Left ventricle myocardium superior (tissue), 1 donor: ENCODE results near the gene HPS5. TPM values are rescaled to one million over a fixed set of nuclear protein-coding genes. Genes with fewer than 3 reads are reported as not detected.
"Not testable (repeated sequence)": the region's sequence is repeated elsewhere in the genome, so short reads cannot be mapped to it uniquely, and the experiment has no call there.

ENCODE experiments used
- ATAC-seq: fragments of 200-7000 bp; cut with Tn5 transposase; one replicate; pipeline ENCODE4 v1.9.1; 2020; ENCODE audit warnings: mild to moderate bottlenecking, moderate library complexity
- DNase-seq: peaks from one replicate; pipeline ENCODE4 v3.0.0-alpha.2; 2020
- intact Hi-C: fragments of 100-400 bp; cut with micrococcal nuclease; formaldehyde crosslinking; loops from one replicate; pipeline ENCODE4 v1.11.0; 2022
- long read RNA-seq: library from polyadenylated mRNA; unstranded; transcript quantifications from one replicate; pipeline ENCODE4 v2.0.0, GENCODE V29; 2021
- total RNA-seq: library from RNA; stranded (reverse); fragmentation: NEBNext Ultra II Directional; extraction: Animal tissue kit (Norgen Biotek cat#: 25700); gene quantifications from one replicate; pipeline ENCODE4 v1.2.1, GENCODE V29; 2021
- donor health status: DM: no; HTN: yes; CAD: no; lungs with severe emphysema.

Gene HPS5
- 12.4 TPM for total RNA-seq
- long read RNA-seq, full-length matches to known transcripts, result 6 of 15 reads
- long read RNA-seq, partial matches to known transcripts, result 5 of 15 reads
- long read RNA-seq, other reads (novel, unspliced or antisense), result 4 of 15 reads

GRCh38 chr11:18321969-18322711 lies at the start of gene HPS5, which contains the start of gene GTF2H1:
Gene HPS5, minus strand, starts transcription at chr11:18322140. Its CDS starts 4,282 bp downstream, at chr11:18317858.
Gene GTF2H1, plus strand, starts transcription at chr11:18322567. Its CDS starts 10,508 bp downstream, at chr11:18333075.
- peak; percentile 99 for ATAC-seq
- intact Hi-C loops, result loop anchor here (10.0 kb wide), 1 partner anchor 73 kb away; the partner anchor contains the start of gene LDHA

GRCh38 chr11:18371279-18371678 lies 49.3 kb upstream of the HPS5 start:
- no peak for ATAC-seq
- DNase-seq, result no peak
- intact Hi-C loops, result no loop called here

More at GRCh38 chr11:18321969-18322711, at the start of gene HPS5, which contains the start of gene GTF2H1:
- DNase-seq, result peak; percentile 95

- no peak for ATAC-seq
- intact Hi-C loops, result no loop called here
Measured at GRCh38 chr11:18369398-18369797, 47.5 kb upstream of the HPS5 start.

GRCh38 chr11:18368221-18368620 lies 46.3 kb upstream of the HPS5 start:
- intact Hi-C loops, result no loop called here
- DNase-seq (no peak), ATAC-seq (no peak)

More at GRCh38 chr11:18369398-18369797, 47.5 kb upstream of the HPS5 start:
- DNase-seq, result no peak

- DNase-seq (no peak), ATAC-seq (no peak)
- intact Hi-C loops, result no loop called here
Measured at GRCh38 chr11:18367431-18367830, 45.5 kb upstream of the HPS5 start.

- intact Hi-C loops, result no loop called here
- ATAC-seq (no peak), DNase-seq (no peak)
Measured at GRCh38 chr11:18366286-18366685, 44.3 kb upstream of the HPS5 start.

GRCh38 chr11:18365741-18366140 lies 43.8 kb upstream of the HPS5 start:
- intact Hi-C loops, result no loop called here
- no peak for DNase-seq
- ATAC-seq, result peak; percentile 20

- ATAC-seq (no peak), DNase-seq (no peak)
- intact Hi-C loops, result no loop called here
Measured at GRCh38 chr11:18364495-18365073, 42.6 kb upstream of the HPS5 start.

GRCh38 chr11:18361154-18361553 lies 39.2 kb upstream of the HPS5 start:
- no peak for ATAC-seq

GRCh38 chr11:18358646-18359045 lies 36.7 kb upstream of the HPS5 start:
- ATAC-seq, result no peak
- no peak for DNase-seq
- intact Hi-C loops, result no loop called here

More at GRCh38 chr11:18361154-18361553, 39.2 kb upstream of the HPS5 start:
- intact Hi-C loops, result no loop called here
- DNase-seq, result no peak

- DNase-seq (no peak), ATAC-seq (no peak)
- intact Hi-C loops, result no loop called here
Measured at GRCh38 chr11:18352581-18352980, 30.6 kb upstream of the HPS5 start.

GRCh38 chr11:18347471-18348125 lies 25.7 kb upstream of the HPS5 start:
- ATAC-seq (no peak), DNase-seq (no peak)
- intact Hi-C loops, result no loop called here

GRCh38 chr11:18332891-18333290 lies 11.0 kb upstream of the HPS5 start:
- no peak for ATAC-seq
- no peak for DNase-seq
- intact Hi-C loops, result no loop called here

- ATAC-seq (no peak), DNase-seq (no peak)
- intact Hi-C loops, result no loop called here
Measured at GRCh38 chr11:18332302-18332701, 10.4 kb upstream of the HPS5 start.

- no peak for DNase-seq
- no peak for ATAC-seq
- intact Hi-C loops, result no loop called here
Measured at GRCh38 chr11:18330921-18331320, 9.0 kb upstream of the HPS5 start.

- intact Hi-C loops, result loop anchor here (10.0 kb wide), 1 partner anchor 65 kb away; the partner anchor contains the start of gene LDHA
- ATAC-seq, result no peak
- no peak for DNase-seq
Measured at GRCh38 chr11:18329196-18329870, 7.4 kb upstream of the HPS5 start.

GRCh38 chr11:18324381-18324780 lies 2.4 kb upstream of the HPS5 start:
- DNase-seq (no peak), ATAC-seq (peak; percentile 11)
- intact Hi-C loops, result loop anchor here (10.0 kb wide), 1 partner anchor 70 kb away; the partner anchor contains the start of gene LDHA

- not testable (repeated sequence) for ATAC-seq
- intact Hi-C loops, result loop anchor here (10.0 kb wide), 1 partner anchor 71 kb away; the partner anchor contains the start of gene LDHA
Measured at GRCh38 chr11:18323881-18324280, 1.9 kb upstream of the HPS5 start.

More at GRCh38 chr11:18323881-18324280, 1.9 kb upstream of the HPS5 start:
- not testable (repeated sequence) for DNase-seq
